A673 (cell line): ENCODE results near the gene DNM2.

Source experiments
- CTCF ChIP-seq: fragments of 300-800, 200-600 bp; sonication (generic); conservative IDR thresholded peaks from 2 replicates; pipeline ENCODE4 v1.5.1; 2017; ENCODE audit warnings: low read depth, mild to moderate bottlenecking, antibody characterized with exemption, low read length, moderate library complexity, mixed read lengths
- EZH2 ChIP-seq: fragments of 200-600 bp; sonication (generic); IDR thresholded peaks from 2 replicates; pipeline ENCODE4 v1.6.1; 2017; ENCODE audit warnings: borderline replicate concordance, low read depth, mild to moderate bottlenecking, mixed read lengths, antibody characterized with exemption, low read length; ENCODE audit not compliant: poor library complexity, severe bottlenecking

DNA sequence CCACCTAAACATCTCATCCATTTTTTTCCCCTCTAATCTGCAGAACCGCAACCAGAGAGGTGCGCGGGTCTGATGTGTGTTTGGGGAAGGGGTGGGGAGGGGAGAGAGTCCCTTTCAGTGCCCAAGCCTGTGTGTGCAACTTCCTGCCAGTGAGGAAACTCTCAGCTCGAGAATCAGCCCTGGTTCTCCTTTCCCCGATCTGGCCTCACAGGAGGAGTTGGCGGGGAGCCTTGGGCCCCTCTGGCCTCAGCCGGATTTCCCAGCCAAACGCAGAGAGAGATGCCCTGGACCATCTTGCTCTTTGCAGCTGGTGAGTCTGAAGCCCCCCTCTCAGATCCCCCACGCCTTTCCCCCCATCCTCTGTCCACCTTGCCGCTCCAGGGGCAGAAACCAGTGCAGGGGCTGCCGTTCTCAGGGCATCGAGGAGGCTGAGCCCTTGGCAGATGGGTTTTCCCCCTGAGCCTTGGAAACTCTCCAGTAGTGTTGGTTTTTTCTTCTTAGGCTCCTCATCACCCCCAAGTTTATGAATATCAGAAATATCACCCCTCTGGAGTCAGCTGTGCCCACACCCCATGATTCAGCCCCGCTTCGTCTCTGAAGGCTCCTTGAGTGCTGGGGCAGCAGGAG lies 130.5 kb downstream of the DNM2 start, which contains the start of gene C19orf38:
- TF ChIP-seq CTCF (no peak), EZH2 (no peak)
